Mesothelial cell of epicardium (in vitro differentiated cells): Measurements from ENCODE around the gene GSTA5. TPM values are rescaled to one million over a fixed set of nuclear protein-coding genes. Genes with fewer than 3 reads are reported as not detected.
"Not testable (repeated sequence)": the region's sequence is repeated elsewhere in the genome, so short reads cannot be mapped to it uniquely, and the experiment has no call there.

Experiments
- DNase-seq, 2 experiments: peaks; one replicate each; pipeline ENCODE4 v3.0.0; 2021; ENCODE audit warnings: low spot score in 2 of 2; ENCODE audit not compliant: unreplicated experiment in 2 of 2
- H3K27ac Mint-ChIP-seq: 2 replicates; pipeline ENCODE4 v1.8.0; 2021; ENCODE audit warnings: mixed read lengths
- H3K27me3 Mint-ChIP-seq: 2 replicates; pipeline ENCODE4 v1.8.0; 2021; ENCODE audit warnings: low read depth, mixed read lengths
- H3K36me3 Mint-ChIP-seq: 2 replicates; pipeline ENCODE4 v1.8.0; 2021; ENCODE audit warnings: mixed read lengths
- H3K4me1 Mint-ChIP-seq: 2 replicates; pipeline ENCODE4 v1.8.0; 2021; ENCODE audit warnings: mixed read lengths
- H3K4me3 Mint-ChIP-seq: 2 replicates; pipeline ENCODE4 v1.8.0; 2021; ENCODE audit warnings: mild to moderate bottlenecking, moderate library complexity, mixed read lengths
- H3K9me3 Mint-ChIP-seq: 2 replicates; pipeline ENCODE4 v1.8.0; 2021; ENCODE audit warnings: mixed read lengths
- total RNA-seq: library from RNA; stranded (reverse); gene quantifications from 3 replicates; pipeline ENCODE4 v1.2.1, GENCODE V29; 2021
- TF ChIP-seq, protein P1 (sequence below): fragments of 200-600 bp; sonication (generic); IDR thresholded peaks from one replicate; pipeline ENCODE4 v1.5.0; 2021; ENCODE audit warnings: antibody characterized with exemption; ENCODE audit not compliant: unreplicated experiment

Gene GSTA5
- total RNA-seq, 1 donor from 2014 or later: not detected

- Mint-ChIP-seq H3K9me3 (peaks cover 13% of the 10 kb centered on the region), H3K36me3 (no peaks in the 10 kb centered on the region), H3K27ac (no peak overlapping the region), H3K4me3 (no peak overlapping the region), H3K27me3 (no peaks in the 10 kb centered on the region), H3K4me1 (no peaks in the 10 kb centered on the region)
- DNase-seq: no peak
- TF ChIP-seq, protein P1, sequence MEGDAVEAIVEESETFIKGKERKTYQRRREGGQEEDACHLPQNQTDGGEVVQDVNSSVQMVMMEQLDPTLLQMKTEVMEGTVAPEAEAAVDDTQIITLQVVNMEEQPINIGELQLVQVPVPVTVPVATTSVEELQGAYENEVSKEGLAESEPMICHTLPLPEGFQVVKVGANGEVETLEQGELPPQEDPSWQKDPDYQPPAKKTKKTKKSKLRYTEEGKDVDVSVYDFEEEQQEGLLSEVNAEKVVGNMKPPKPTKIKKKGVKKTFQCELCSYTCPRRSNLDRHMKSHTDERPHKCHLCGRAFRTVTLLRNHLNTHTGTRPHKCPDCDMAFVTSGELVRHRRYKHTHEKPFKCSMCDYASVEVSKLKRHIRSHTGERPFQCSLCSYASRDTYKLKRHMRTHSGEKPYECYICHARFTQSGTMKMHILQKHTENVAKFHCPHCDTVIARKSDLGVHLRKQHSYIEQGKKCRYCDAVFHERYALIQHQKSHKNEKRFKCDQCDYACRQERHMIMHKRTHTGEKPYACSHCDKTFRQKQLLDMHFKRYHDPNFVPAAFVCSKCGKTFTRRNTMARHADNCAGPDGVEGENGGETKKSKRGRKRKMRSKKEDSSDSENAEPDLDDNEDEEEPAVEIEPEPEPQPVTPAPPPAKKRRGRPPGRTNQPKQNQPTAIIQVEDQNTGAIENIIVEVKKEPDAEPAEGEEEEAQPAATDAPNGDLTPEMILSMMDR: no peak
Measured at GRCh38 chr6:52826513-52826912, 14.1 kb downstream of the GSTA5 start.

DNA sequence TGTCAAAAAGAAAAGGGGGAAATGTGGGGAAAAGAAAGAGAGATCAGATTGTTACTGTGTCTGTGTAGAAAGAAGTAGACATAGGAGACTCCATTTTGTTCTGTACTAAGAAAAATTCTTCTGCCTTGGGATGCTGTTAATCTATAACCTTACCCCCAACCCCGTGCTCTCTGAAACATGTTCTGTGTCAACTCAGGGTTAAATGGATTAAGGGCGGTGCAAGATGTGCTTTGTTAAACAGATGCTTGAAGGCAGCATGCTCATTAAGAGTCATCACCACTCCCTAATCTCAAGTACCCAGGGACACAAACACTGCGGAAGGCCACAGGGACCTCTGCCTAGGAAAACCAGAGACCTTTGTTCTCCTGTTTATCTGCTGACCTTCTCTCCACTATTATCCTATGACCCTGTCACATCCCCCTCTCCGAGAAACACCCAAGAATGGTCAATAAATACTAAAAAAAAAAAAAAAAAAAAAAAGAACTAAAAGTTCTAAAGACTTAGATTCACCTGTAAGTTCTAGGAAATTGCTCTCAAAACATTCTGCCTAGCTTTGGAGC lies 14.6 kb downstream of the GSTA5 start:
- H3K27me3 Mint-ChIP-seq, H3K4me3 Mint-ChIP-seq, H3K27ac Mint-ChIP-seq, H3K36me3 Mint-ChIP-seq, H3K4me1 Mint-ChIP-seq, DNase-seq: not testable (repeated sequence)
- peaks cover 15% of the 10 kb centered on the region for H3K9me3 Mint-ChIP-seq

DNA sequence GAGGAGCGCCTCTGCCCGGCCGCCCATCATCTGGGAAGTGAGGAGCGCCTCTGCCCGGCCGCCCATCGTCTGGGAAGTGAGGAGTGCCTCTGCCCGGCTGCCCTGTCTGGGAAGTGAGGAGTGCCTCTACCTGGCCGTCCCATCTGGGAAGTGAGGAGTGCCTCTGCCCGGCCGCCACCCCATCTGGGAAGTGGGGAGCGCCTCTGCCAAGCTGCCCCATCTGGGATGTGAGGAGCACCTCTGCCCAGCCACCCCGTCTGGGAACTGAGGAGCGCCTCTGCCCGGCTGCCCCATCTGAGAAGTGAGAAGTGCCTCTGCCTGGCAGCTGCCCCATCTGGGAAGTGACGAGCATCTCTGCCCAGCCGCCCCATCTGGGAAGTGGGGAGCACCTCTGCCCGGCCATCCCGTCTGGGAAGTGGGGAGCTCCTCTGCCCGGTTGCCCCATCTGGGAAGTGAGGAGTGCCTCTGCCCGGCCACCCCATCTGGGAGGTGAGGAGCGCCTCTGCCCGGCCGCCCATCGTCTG lies 15.3 kb downstream of the GSTA5 start:
- not testable (repeated sequence) for H3K4me1 Mint-ChIP-seq, H3K4me3 Mint-ChIP-seq
- H3K9me3 Mint-ChIP-seq: peaks cover 20% of the 10 kb centered on the region

GRCh38 chr6:52821842-52822241 lies 18.8 kb downstream of the GSTA5 start:
- peaks cover 20% of the 10 kb centered on the region for H3K9me3 Mint-ChIP-seq
- H3K27me3 Mint-ChIP-seq: no peaks in the 10 kb centered on the region
- DNase-seq: no peak
- no peaks in the 10 kb centered on the region for H3K4me1 Mint-ChIP-seq
- TF ChIP-seq, protein P1: no peak
- no peak overlapping the region for H3K27ac Mint-ChIP-seq
- no peak overlapping the region for H3K4me3 Mint-ChIP-seq
- no peaks in the 10 kb centered on the region for H3K36me3 Mint-ChIP-seq

More for the DNA sequence above, 15.3 kb downstream of the GSTA5 start:
- H3K36me3 Mint-ChIP-seq, H3K27me3 Mint-ChIP-seq, DNase-seq, H3K27ac Mint-ChIP-seq: not testable (repeated sequence)

DNA sequence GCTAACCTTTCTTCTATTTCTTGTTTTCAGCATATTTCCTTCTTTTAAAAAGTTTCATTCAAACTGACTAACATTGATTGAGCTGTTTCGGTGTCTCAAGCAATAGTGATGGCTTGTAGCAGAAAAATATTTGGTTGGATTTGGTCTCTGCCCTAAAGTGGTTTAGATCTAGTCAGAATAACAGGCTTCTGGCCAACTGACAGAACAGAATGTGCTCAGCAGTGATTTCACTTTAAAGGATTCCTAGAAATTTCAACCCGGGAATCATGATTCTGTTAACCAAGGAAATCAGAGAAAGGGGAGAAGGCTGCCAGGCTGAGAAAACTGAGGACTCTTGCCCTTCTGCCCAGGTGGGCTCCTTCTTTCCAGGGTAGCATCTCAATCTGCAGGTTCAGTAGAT lies 20.4 kb downstream of the GSTA5 start:
- no peak for DNase-seq
- Mint-ChIP-seq H3K4me3 (no peak overlapping the region), H3K27me3 (no peaks in the 10 kb centered on the region), H3K9me3 (peaks cover 20% of the 10 kb centered on the region), H3K36me3 (no peaks in the 10 kb centered on the region), H3K4me1 (no peaks in the 10 kb centered on the region), H3K27ac (no peak overlapping the region)
- TF ChIP-seq, protein P1: no peak

DNA sequence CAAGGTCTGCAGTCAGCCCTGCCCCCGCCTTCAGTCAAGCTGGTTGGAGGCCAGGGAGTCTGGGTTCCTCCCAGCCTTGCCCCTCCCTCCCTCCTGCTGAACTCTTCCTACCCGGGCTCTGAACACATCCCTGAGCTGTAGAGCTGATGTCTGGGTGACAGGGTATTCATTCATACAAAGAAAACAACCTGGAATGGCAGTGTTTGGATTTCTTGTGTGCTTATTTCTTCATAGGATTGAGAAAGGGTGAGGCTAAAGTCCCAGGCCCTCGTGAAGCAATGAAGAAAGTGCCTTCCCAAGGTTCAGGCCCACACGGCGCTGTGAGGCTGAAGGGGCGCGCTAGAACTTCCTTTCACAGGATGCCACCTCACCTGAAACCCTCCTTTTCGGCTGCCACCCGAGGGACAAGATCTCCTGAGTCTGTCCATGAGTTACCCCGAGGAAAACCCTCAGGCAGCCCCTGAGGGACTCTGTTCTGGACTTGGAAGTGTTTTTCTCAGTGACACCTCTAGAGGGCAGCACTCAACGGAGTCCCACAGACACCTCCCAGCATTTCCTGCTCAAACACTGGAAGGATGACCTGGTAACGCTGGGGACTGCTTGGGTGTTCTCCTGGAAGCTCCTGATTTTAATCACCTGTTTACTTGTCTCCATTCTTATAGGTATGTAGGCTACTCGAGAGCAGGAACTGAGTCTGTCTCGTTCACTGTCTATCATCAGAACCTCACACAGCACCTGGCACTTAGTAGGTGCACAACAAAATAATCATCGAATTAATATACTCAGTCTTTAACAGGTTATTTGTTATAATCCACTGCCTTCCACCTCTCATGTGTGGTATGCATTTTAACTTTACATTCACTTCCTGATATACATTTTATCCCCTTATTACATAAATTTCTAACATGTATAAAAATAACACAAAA lies 25.2 kb downstream of the GSTA5 start:
- peak in 1 of 2 experiments; percentile 49 for DNase-seq
- Mint-ChIP-seq H3K27ac (no peak overlapping the region), H3K4me3 (no peak overlapping the region), H3K27me3 (no peaks in the 10 kb centered on the region), H3K4me1 (no peaks in the 10 kb centered on the region), H3K9me3 (no peaks in the 10 kb centered on the region), H3K36me3 (no peaks in the 10 kb centered on the region)
- TF ChIP-seq, protein P1: peak; percentile 64

- not testable (repeated sequence) for H3K9me3 Mint-ChIP-seq, H3K36me3 Mint-ChIP-seq, DNase-seq, H3K27ac Mint-ChIP-seq, H3K4me1 Mint-ChIP-seq, H3K4me3 Mint-ChIP-seq, H3K27me3 Mint-ChIP-seq
Measured at GRCh38 chr6:52814545-52814944, 26.1 kb downstream of the GSTA5 start.

DNA sequence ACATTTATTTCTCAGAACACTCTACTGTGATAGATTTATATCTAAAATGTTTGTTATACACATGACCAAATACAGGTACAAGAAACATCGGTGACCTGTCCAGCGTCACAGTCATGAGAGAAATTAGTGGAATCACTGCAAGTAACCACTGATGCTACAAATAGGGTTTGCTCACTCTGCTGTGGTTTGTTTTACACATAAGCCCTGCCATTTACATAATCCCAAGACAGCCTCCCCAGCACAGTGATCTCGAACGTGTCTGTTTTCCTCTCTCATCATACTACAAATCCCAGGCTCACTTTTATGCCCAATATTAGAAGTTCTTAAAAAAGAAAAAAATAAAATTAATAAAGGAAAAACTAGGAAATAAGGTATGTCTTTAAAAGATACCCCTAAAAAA lies 30.8 kb downstream of the GSTA5 start:
- H3K27me3 Mint-ChIP-seq, H3K4me3 Mint-ChIP-seq, H3K36me3 Mint-ChIP-seq, DNase-seq, H3K27ac Mint-ChIP-seq, H3K9me3 Mint-ChIP-seq, H3K4me1 Mint-ChIP-seq: not testable (repeated sequence)
